Adrenal gland (tissue), 12 donors: ENCODE measurements around the gene RPL29. TPM values are rescaled to one million over a fixed set of nuclear protein-coding genes. Genes with fewer than 3 reads are reported as not detected.

Experiments used
- DNase-seq, 7 donors: peaks; one replicate each; pipeline ENCODE4 v3.0.0-alpha.2; 2019 to 2020
- H3K27ac ChIP-seq, 5 donors: fragments of 200-600 bp; sonication (generic) in 4 of 5; 1 replicate in 3 of 5; 2 replicates in 2 of 5; pipeline versions ENCODE4 v1.5.1 to v1.8.0; 2016 to 2020; ENCODE audit warnings: mild to moderate bottlenecking in 1 of 5
- H3K27me3 ChIP-seq: fragments of 200-600 bp; 2 replicates; pipeline ENCODE4 v1.8.0; 2021
- H3K36me3 ChIP-seq, 2 donors: fragments of 200-600 bp; replicated peaks in 1 of 2; 1 replicate in 1 of 2; 2 replicates in 1 of 2; pipeline versions ENCODE4 v1.5.1 to v1.8.0; 2018 to 2022
- H3K4me1 ChIP-seq, 2 donors: fragments of 200-600 bp; replicated peaks in 1 of 2; 1 replicate in 1 of 2; 2 replicates in 1 of 2; pipeline versions ENCODE4 v1.5.1 to v1.8.0; 2018 to 2021
- H3K4me3 ChIP-seq, 4 donors: fragments of 200-600 bp; sonication (generic) in 3 of 4; one replicate each; pipeline ENCODE4 v1.5.1; 2016 to 2018
- H3K9me3 ChIP-seq, 3 donors: fragments of 200-600 bp; sonication (generic) in 1 of 3; replicated peaks in 1 of 3; 1 replicate in 2 of 3; 2 replicates in 1 of 3; pipeline versions ENCODE4 v1.5.1 to v1.8.0; 2016 to 2021
- CTCF ChIP-seq, 6 experiments: fragments of 450-650 bp in 4 of 6; fragments of 200-600 bp in 2 of 6; sonication (generic) in 1 of 6; IDR thresholded peaks; 1 replicate in 5 of 6; 2 replicates in 1 of 6; pipeline versions ENCODE4 v1.5.1 to v1.8.0; 2016 to 2021; ENCODE audit warnings: antibody characterized with exemption in 6 of 6, mild to moderate bottlenecking in 2 of 6, moderate library complexity in 1 of 6
- POLR2A ChIP-seq, 2 donors: fragments of 450-650 bp; IDR thresholded peaks; one replicate each; pipeline ENCODE4 v1.6.1; 2017; ENCODE audit warnings: antibody characterized with exemption in 2 of 2, mild to moderate bottlenecking in 2 of 2, moderate library complexity in 1 of 2
- WGBS, 4 donors: extraction: QIAGEN DNeasy Blood & Tissue Kit in 2 of 4; methylation state at CpG; one replicate each; pipeline versions ENCODE4 v1.1.5 to v1.1.7; 2013 to 2017; 5-methylcytosine and 5-hydroxymethylcytosine counted together
- intact Hi-C, 2 donors: fragments of 100-400 bp; cut with DNase I; formaldehyde crosslinking; loops; one replicate each; pipeline versions ENCODE4 v1.14.1 to v1.15.0; 2022 to 2023
- polyA plus RNA-seq, 3 donors: library from polyadenylated mRNA; stranded (reverse); fragments of 200-250 nt in 2 of 3; fragments of 350-450 nt in 1 of 3; fragmentation: Illumina TruSeq in 1 of 3; extraction: RNeasy Lipid Tissue Mini Kit (QIAGEN cat#74804) in 1 of 3; gene quantifications; one replicate each; pipeline ENCODE4 v1.2.3, GENCODE V29; 2013 to 2014
- total RNA-seq, 9 donors: library from RNA; depleted of rRNA in 4 of 9; stranded (reverse); fragments of >200 nt in 4 of 9; fragments of 120-200 nt in 1 of 9; fragmentation: NEBNext Ultra II Directional in 1 of 9; extraction: Animal tissue kit (Norgen Biotek cat#: 25700) in 1 of 9; gene quantifications; one replicate each; pipeline versions ENCODE4 v1.1.0 to v1.2.4, GENCODE V29; 2013 to 2023
- donor health status: healthy with polysubstance abuse.
- donor health status: Bipolar disorder and iron deficiency.
- donor health status: DM: yes; HTN: yes; CAD: no.
- donor health status: DM: no; HTN: no; CAD: no.
- donor health status: DM: no; HTN: no; CAD: no.
- donor health status: DM: yes; HTN: yes; CAD: no.

RPL29 gene
- total and polyA plus RNA-seq, 12 donors, result 947 to 3,421 (median 1,448) TPM

GRCh38 chr3:51964521-51964920 is 31.2 kb downstream of the RPL29 start:
- no peak for TF ChIP-seq POLR2A (IDR thresholded peaks at IDR 0.05)
- no peak for TF ChIP-seq CTCF (IDR thresholded peaks at IDR 0.05)
- peaks cover 0 to 5% of the 10 kb centered on the region in 2 donors for H3K36me3 ChIP-seq
- H3K27ac ChIP-seq, result no peak overlapping the region
- peaks cover 11 to 22% of the 10 kb centered on the region in 2 donors for H3K4me1 ChIP-seq
- no peak overlapping the region for H3K4me3 ChIP-seq
- 79 to 91% (median 84%) methylated on average over 3 to 4 of the region's 4 CpGs for WGBS, 4 donors
- no peak for DNase-seq
- intact Hi-C loops, result no loop called here
- H3K9me3 ChIP-seq, result no peaks in the 10 kb centered on the region
- H3K27me3 ChIP-seq, result no peaks in the 10 kb centered on the region

GRCh38 chr3:51963951-51964451 is 31.7 kb downstream of the RPL29 start:
- WGBS, 4 donors, result 70 to 77% (median 75%) methylated on average over 9 to 12 of the region's 12 CpGs
- no peak overlapping the region for H3K27ac ChIP-seq
- no peaks in the 10 kb centered on the region for H3K9me3 ChIP-seq
- intact Hi-C loops, result no loop called here
- H3K4me1 ChIP-seq, result peaks cover 11 to 22% of the 10 kb centered on the region in 2 donors
- H3K27me3 ChIP-seq, result no peaks in the 10 kb centered on the region
- H3K4me3 ChIP-seq, result no peak overlapping the region
- TF ChIP-seq POLR2A (IDR thresholded peaks at IDR 0.05), result no peak
- no peak for TF ChIP-seq CTCF (IDR thresholded peaks at IDR 0.05)
- peaks cover 0 to 5% of the 10 kb centered on the region in 2 donors for H3K36me3 ChIP-seq
- no peak for DNase-seq

GRCh38 chr3:51962854-51963530 is 32.7 kb downstream of the RPL29 start:
- no peak for DNase-seq
- intact Hi-C loops, result no loop called here
- no peaks in the 10 kb centered on the region for H3K27me3 ChIP-seq
- peaks cover 0 to 5% of the 10 kb centered on the region in 2 donors for H3K36me3 ChIP-seq
- no peak for TF ChIP-seq POLR2A (IDR thresholded peaks at IDR 0.05)
- no peak for TF ChIP-seq CTCF (IDR thresholded peaks at IDR 0.05)
- WGBS, 4 donors, result 56 to 86% (median 83%) methylated on average over 2 to 6 of the region's 6 CpGs
- no peak overlapping the region for H3K4me3 ChIP-seq
- H3K4me1 ChIP-seq, result peaks cover 10 to 14% of the 10 kb centered on the region in 2 donors
- no peak overlapping the region for H3K27ac ChIP-seq
- H3K9me3 ChIP-seq, result no peaks in the 10 kb centered on the region

GRCh38 chr3:51961602-51962569 is 33.8 kb downstream of the RPL29 start:
- 54 to 64% (median 58%) methylated on average over 7 to 9 of the region's 9 CpGs for WGBS, 4 donors
- Histone ChIP-seq H3K4me3 (no peak overlapping the region), H3K36me3 (peaks cover 0 to 8% of the 10 kb centered on the region in 2 donors), H3K27me3 (no peaks in the 10 kb centered on the region), H3K4me1 (peaks cover 4 to 12% of the 10 kb centered on the region in 2 donors), H3K9me3 (no peaks in the 10 kb centered on the region), H3K27ac (no peak overlapping the region)
- intact Hi-C loops, result no loop called here
- peak in 4 of 7 donors; percentile 64 to 76 (median 73) for DNase-seq
- TF ChIP-seq CTCF (IDR thresholded peaks at IDR 0.05), result no peak
- no peak for TF ChIP-seq POLR2A (IDR thresholded peaks at IDR 0.05)
